Panc1 (cell line): Measurements from ENCODE around the gene KCNJ13. TPM values are rescaled to one million over a fixed set of nuclear protein-coding genes. Genes with fewer than 3 reads are reported as not detected.

ENCODE experiments used
- ATAC-seq: fragments of 200-7000 bp; cut with Tn5 transposase; 2 replicates; pipeline ENCODE4 v1.9.1; 2020; ENCODE audit warnings: mild to moderate bottlenecking, moderate library complexity
- BruUV-seq: library from RNA; stranded (reverse); fragments of 400-500 nt; replicated peaks from 2 replicates; lab custom pipeline; 2021; lab: Mats Ljungman, UMichigan
- CTCF ChIA-PET: fragments of 300-600 bp; sonication (Branson Sonifier 250); formaldehyde crosslinking; loops from one replicate; lab custom pipeline; 2022; ENCODE audit warnings: antibody characterized with exemption; lab: Charles Lee
- POLR2A ChIA-PET: fragments of 300-600 bp; sonication (Branson Sonifier 250); formaldehyde crosslinking; loops from one replicate; lab custom pipeline; 2022; ENCODE audit warnings: antibody characterized with exemption; lab: Charles Lee
- DNase-seq: peaks from one replicate; pipeline ENCODE4 v3.0.0-alpha.2; 2010; ENCODE audit warnings: low read depth, low spot score
- H3K27ac ChIP-seq: 2 replicates; pipeline ENCODE4 v1.5.1; 2011; ENCODE audit warnings: mild to moderate bottlenecking, low read length, inconsistent platforms
- H3K27me3 ChIP-seq: fragments of 200-500 bp; sonication (Bioruptor generic); 2 replicates; pipeline ENCODE4 v1.6.0; 2014; ENCODE audit warnings: low read length, inconsistent platforms; ENCODE audit not compliant: control insufficient read depth, insufficient read depth
- H3K36me3 ChIP-seq: fragments of 200-500 bp; sonication (Bioruptor generic); 2 replicates; pipeline ENCODE4 v1.5.1; 2014; ENCODE audit warnings: inconsistent platforms, mild to moderate bottlenecking, low read length, moderate library complexity; ENCODE audit not compliant: control insufficient read depth, insufficient read depth
- H3K4me1 ChIP-seq: 2 replicates; pipeline ENCODE4 v1.5.1; 2011; ENCODE audit warnings: inconsistent platforms, mild to moderate bottlenecking, low read length, moderate library complexity; ENCODE audit not compliant: control insufficient read depth, insufficient read depth
- H3K4me3 ChIP-seq, 2 experiments: 2 replicates each; pipeline ENCODE4 v1.5.1; 2011 to 2012; ENCODE audit warnings: low read depth in 2 of 2, low read length in 2 of 2, mild to moderate bottlenecking in 2 of 2, inconsistent platforms in 1 of 2, moderate library complexity in 1 of 2
- H3K9me3 ChIP-seq: fragments of 200-500 bp; sonication (Bioruptor generic); 2 replicates; pipeline ENCODE4 v1.5.1; 2014; ENCODE audit warnings: low read depth, mild to moderate bottlenecking, inconsistent platforms, low read length, moderate library complexity; ENCODE audit not compliant: control insufficient read depth, insufficient read depth
- CTCF ChIP-seq: fragments of 450-650 bp; IDR thresholded peaks from 2 replicates; pipeline ENCODE4 v1.5.1; 2017; ENCODE audit warnings: mild to moderate bottlenecking
- POLR2AphosphoS5 ChIP-seq: IDR thresholded peaks from 2 replicates; pipeline ENCODE4 v1.6.1; 2012; ENCODE audit warnings: mild to moderate bottlenecking, low read depth, low read length, moderate library complexity
- REST ChIP-seq, 2 experiments: IDR thresholded peaks; 2 replicates each; pipeline ENCODE4 v1.6.1; 2011 to 2012; ENCODE audit warnings: low read depth in 2 of 2, control low read depth in 1 of 2, low read length in 1 of 2, mild to moderate bottlenecking in 1 of 2, moderate library complexity in 1 of 2; ENCODE audit not compliant: insufficient read depth in 1 of 2
- SIN3A ChIP-seq: IDR thresholded peaks from 2 replicates; pipeline ENCODE4 v1.6.1; 2012; ENCODE audit warnings: low read depth, mild to moderate bottlenecking, low read length, moderate library complexity, borderline replicate concordance; ENCODE audit not compliant: insufficient read depth
- TCF7L2 ChIP-seq: IDR thresholded peaks from 2 replicates; pipeline ENCODE4 v1.6.1; 2011; ENCODE audit warnings: mild to moderate bottlenecking, low read depth, low read length, inconsistent platforms
- in situ Hi-C: cut with HindIII; loops from 2 replicates; pipeline ENCODE4 v1.10.0; 2016; ENCODE audit warnings: low sequenced_read_pairs, low pct_unique_long_range_greater_than_20kb
- intact Hi-C: fragments of 100-400 bp; cut with micrococcal nuclease; formaldehyde crosslinking; loops from one replicate; pipeline ENCODE4 v1.10.0; 2022; ENCODE audit not compliant: unreplicated experiment
- total RNA-seq: library from RNA; stranded (reverse); gene quantifications from one replicate; pipeline ENCODE4 v1.2.1, GENCODE V29; 2021; ENCODE audit not compliant: unreplicated experiment

KCNJ13 gene
- total RNA-seq, 1 experiment from 2014 or later, result 1.1 TPM

- Histone ChIP-seq H3K4me1 (no peaks in the 10 kb centered on the region), H3K9me3 (no peaks in the 10 kb centered on the region), H3K27ac (no peak overlapping the region), H3K36me3 (peaks cover 50% of the 10 kb centered on the region), H3K27me3 (no peaks in the 10 kb centered on the region), H3K4me3 (no peak overlapping the region)
- POLR2A ChIA-PET, result no interaction called here
- CTCF ChIA-PET, result no interaction called here
- DNase-seq (no peak), ATAC-seq (no peak)
- in situ Hi-C loops, result no loop called here
- TF ChIP-seq CTCF, result no peak
- no peak for TF ChIP-seq REST (IDR thresholded peaks at IDR 0.05; ENCODE audit: insufficient read depth in 1 of 2, low read depth in 2 of 2, low read length in 1 of 2)
- BruUV-seq, result TSS peak; percentile 10
- intact Hi-C loops, result no loop called here
These were observed 34.1 kb upstream of the KCNJ13 start for GRCh38 chr2:232810444-232810843.

GRCh38 chr2:232809349-232810124 lies 33.2 kb upstream of the KCNJ13 start:
- intact Hi-C loops (no loop called here), in situ Hi-C loops (no loop called here)
- no peaks in the 10 kb centered on the region for H3K27me3 ChIP-seq
- BruUV-seq, result no TSS peak
- ChIA-PET CTCF (no interaction called here), POLR2A (no interaction called here)
- no peak overlapping the region for H3K27ac ChIP-seq
- peaks cover 50% of the 10 kb centered on the region for H3K36me3 ChIP-seq
- ATAC-seq (no peak), DNase-seq (no peak)
- TF ChIP-seq REST (IDR thresholded peaks at IDR 0.05; ENCODE audit: insufficient read depth in 1 of 2, low read depth in 2 of 2, low read length in 1 of 2) (no peak), POLR2AphosphoS5 (no peak), SIN3A (no peak), TCF7L2 (no peak), CTCF (peak; percentile 14; the same call in 1 of the 2 replicates)
- H3K4me3 ChIP-seq, result no peak overlapping the region
- no peaks in the 10 kb centered on the region for H3K4me1 ChIP-seq
- no peaks in the 10 kb centered on the region for H3K9me3 ChIP-seq
